Muscle layer of colon (tissue), 2 donors: ENCODE data around the gene HABP4.
A peak's percentile ranks its signal among the peaks of the same experiment; 100 is the strongest.

Experiments
- H3K27ac ChIP-seq: one replicate; pipeline ENCODE4 v1.7.0; 2013; ENCODE audit warnings: low read depth, mild to moderate bottlenecking, low read length, moderate library complexity
- H3K27me3 ChIP-seq, 2 donors: one replicate each; pipeline ENCODE4 v1.7.0; 2013; ENCODE audit warnings: low read length in 2 of 2, mild to moderate bottlenecking in 2 of 2; ENCODE audit not compliant: insufficient read depth in 2 of 2, control insufficient read depth in 1 of 2
- H3K36me3 ChIP-seq: one replicate; pipeline ENCODE4 v1.7.0; 2013; ENCODE audit warnings: mild to moderate bottlenecking, low read length; ENCODE audit not compliant: insufficient read depth
- H3K4me1 ChIP-seq: one replicate; pipeline ENCODE4 v1.7.0; 2013; ENCODE audit warnings: mild to moderate bottlenecking, low read length; ENCODE audit not compliant: insufficient read depth
- H3K4me3 ChIP-seq, 2 donors: one replicate each; pipeline ENCODE4 v1.7.0; 2013; ENCODE audit warnings: low read length in 2 of 2, low read depth in 1 of 2, mild to moderate bottlenecking in 1 of 2, moderate library complexity in 1 of 2
- H3K9ac ChIP-seq: one replicate; pipeline ENCODE4 v1.7.0; 2013; ENCODE audit warnings: low read length
- H3K9me3 ChIP-seq: one replicate; pipeline ENCODE4 v1.7.0; 2013; ENCODE audit warnings: mild to moderate bottlenecking, low read length
- donor health status: abdominal sarcoma.
- donor health status: Adenocarcinoma of cecum.

HABP4 gene

GRCh38 chr9:96440671-96441199, 9.2 kb upstream of the HABP4 start:
- no peak overlapping the region for H3K4me3 ChIP-seq
- no peak overlapping the region for H3K9ac ChIP-seq
- no peak overlapping the region for H3K27ac ChIP-seq
- H3K4me1 ChIP-seq = no peaks in the 10 kb centered on the region
- no peaks in the 10 kb centered on the region for H3K27me3 ChIP-seq
- H3K36me3 ChIP-seq = no peaks in the 10 kb centered on the region
- no peaks in the 10 kb centered on the region for H3K9me3 ChIP-seq

- Histone ChIP-seq H3K4me3 (no peak overlapping the region), H3K27me3 (no peaks in the 10 kb centered on the region), H3K4me1 (no peaks in the 10 kb centered on the region), H3K9me3 (no peaks in the 10 kb centered on the region), H3K9ac (no peak overlapping the region), H3K27ac (no peak overlapping the region), H3K36me3 (no peaks in the 10 kb centered on the region)
Observed at GRCh38 chr9:96441798-96442445, 8.0 kb upstream of the HABP4 start.

- no peak overlapping the region for H3K27ac ChIP-seq
- H3K9ac ChIP-seq = no peak overlapping the region
- H3K27me3 ChIP-seq = no peaks in the 10 kb centered on the region
- H3K4me3 ChIP-seq = no peak overlapping the region
- no peaks in the 10 kb centered on the region for H3K36me3 ChIP-seq
- H3K9me3 ChIP-seq = no peaks in the 10 kb centered on the region
- H3K4me1 ChIP-seq = no peaks in the 10 kb centered on the region
Observed at GRCh38 chr9:96442491-96442890, 7.5 kb upstream of the HABP4 start.

GRCh38 chr9:96447406-96447805, 2.6 kb upstream of the HABP4 start:
- Histone ChIP-seq H3K9ac (no peak overlapping the region), H3K27ac (no peak overlapping the region), H3K4me3 (no peak overlapping the region)

GRCh38 chr9:96448546-96449170, 1.3 kb upstream of the HABP4 start:
- no peaks in the 10 kb centered on the region for H3K27me3 ChIP-seq
- H3K27ac ChIP-seq = no peak overlapping the region
- H3K36me3 ChIP-seq = no peaks in the 10 kb centered on the region
- H3K4me1 ChIP-seq = peaks cover 4% of the 10 kb centered on the region
- no peaks in the 10 kb centered on the region for H3K9me3 ChIP-seq
- no peak overlapping the region for H3K9ac ChIP-seq
- no peak overlapping the region for H3K4me3 ChIP-seq

More at GRCh38 chr9:96447406-96447805, 2.6 kb upstream of the HABP4 start:
- Histone ChIP-seq H3K36me3 (no peaks in the 10 kb centered on the region), H3K4me1 (peaks cover 4% of the 10 kb centered on the region), H3K27me3 (no peaks in the 10 kb centered on the region), H3K9me3 (no peaks in the 10 kb centered on the region)

GRCh38 chr9:96449523-96449844, 485 bp upstream of the HABP4 start:
- Histone ChIP-seq H3K4me1 (peaks cover 4% of the 10 kb centered on the region), H3K9me3 (no peaks in the 10 kb centered on the region), H3K27ac (peak overlapping the region; percentile 35), H3K9ac (peak overlapping the region; percentile 22), H3K4me3 (peak overlapping the region; percentile 12 to 67), H3K36me3 (no peaks in the 10 kb centered on the region), H3K27me3 (no peaks in the 10 kb centered on the region)

- Histone ChIP-seq H3K4me1 (peaks cover 4% of the 10 kb centered on the region), H3K4me3 (peak overlapping the region; percentile 50 to 67), H3K36me3 (no peaks in the 10 kb centered on the region), H3K9ac (peak overlapping the region; percentile 11), H3K9me3 (no peaks in the 10 kb centered on the region), H3K27me3 (no peaks in the 10 kb centered on the region), H3K27ac (peak overlapping the region; percentile 62)
Observed at GRCh38 chr9:96450613-96451528, 902 bp downstream of the HABP4 start.

GRCh38 chr9:96453625-96454024, 3.7 kb downstream of the HABP4 start:
- no peaks in the 10 kb centered on the region for H3K27me3 ChIP-seq
- no peak overlapping the region for H3K4me3 ChIP-seq
- no peak overlapping the region for H3K9ac ChIP-seq
- peaks cover 4% of the 10 kb centered on the region for H3K4me1 ChIP-seq
- H3K36me3 ChIP-seq = no peaks in the 10 kb centered on the region
- no peak overlapping the region for H3K27ac ChIP-seq
- H3K9me3 ChIP-seq = no peaks in the 10 kb centered on the region

- no peak overlapping the region for H3K9ac ChIP-seq
- H3K4me1 ChIP-seq = no peaks in the 10 kb centered on the region
- H3K9me3 ChIP-seq = no peaks in the 10 kb centered on the region
- H3K4me3 ChIP-seq = no peak overlapping the region
- no peak overlapping the region for H3K27ac ChIP-seq
- no peaks in the 10 kb centered on the region for H3K27me3 ChIP-seq
- no peaks in the 10 kb centered on the region for H3K36me3 ChIP-seq
Observed at GRCh38 chr9:96457266-96457665, 7.3 kb downstream of the HABP4 start.

- Histone ChIP-seq H3K27me3 (no peaks in the 10 kb centered on the region), H3K36me3 (no peaks in the 10 kb centered on the region), H3K9me3 (no peaks in the 10 kb centered on the region), H3K9ac (no peak overlapping the region), H3K4me3 (no peak overlapping the region), H3K27ac (no peak overlapping the region), H3K4me1 (no peaks in the 10 kb centered on the region)
Observed at GRCh38 chr9:96458226-96458625, 8.3 kb downstream of the HABP4 start.

- Histone ChIP-seq H3K27ac (no peak overlapping the region), H3K4me3 (no peak overlapping the region), H3K4me1 (no peaks in the 10 kb centered on the region), H3K27me3 (no peaks in the 10 kb centered on the region), H3K36me3 (no peaks in the 10 kb centered on the region), H3K9me3 (no peaks in the 10 kb centered on the region), H3K9ac (no peak overlapping the region)
Observed at GRCh38 chr9:96459268-96460007, 9.5 kb downstream of the HABP4 start.
